Fibroblast of villous mesenchyme (primary cell): ENCODE data around the gene INTS15. TPM values are rescaled to one million over a fixed set of nuclear protein-coding genes. Genes with fewer than 3 reads are reported as not detected.
A peak's percentile ranks its signal among the peaks of the same experiment; 100 is the strongest.

Experiments used
- DNase-seq: peaks from one replicate; pipeline ENCODE4 v3.0.0-alpha.2; 2010; ENCODE audit warnings: low read depth
- H3K4me3 ChIP-seq: 2 replicates; pipeline ENCODE4 v1.5.1; 2011; ENCODE audit warnings: low read depth, mild to moderate bottlenecking, low read length
- CTCF ChIP-seq: IDR thresholded peaks from 2 replicates; pipeline ENCODE4 v1.5.1; 2012; ENCODE audit warnings: low read depth, mild to moderate bottlenecking, low read length; ENCODE audit not compliant: insufficient read depth
- total RNA-seq: library from RNA; depleted of rRNA; stranded (reverse); fragments of >200 nt; gene quantifications from 2 replicates; pipeline ENCODE4 v1.2.3, GENCODE V29; 2012

INTS15 gene
- total RNA-seq, 1 donor, result 16.4 TPM

DNA sequence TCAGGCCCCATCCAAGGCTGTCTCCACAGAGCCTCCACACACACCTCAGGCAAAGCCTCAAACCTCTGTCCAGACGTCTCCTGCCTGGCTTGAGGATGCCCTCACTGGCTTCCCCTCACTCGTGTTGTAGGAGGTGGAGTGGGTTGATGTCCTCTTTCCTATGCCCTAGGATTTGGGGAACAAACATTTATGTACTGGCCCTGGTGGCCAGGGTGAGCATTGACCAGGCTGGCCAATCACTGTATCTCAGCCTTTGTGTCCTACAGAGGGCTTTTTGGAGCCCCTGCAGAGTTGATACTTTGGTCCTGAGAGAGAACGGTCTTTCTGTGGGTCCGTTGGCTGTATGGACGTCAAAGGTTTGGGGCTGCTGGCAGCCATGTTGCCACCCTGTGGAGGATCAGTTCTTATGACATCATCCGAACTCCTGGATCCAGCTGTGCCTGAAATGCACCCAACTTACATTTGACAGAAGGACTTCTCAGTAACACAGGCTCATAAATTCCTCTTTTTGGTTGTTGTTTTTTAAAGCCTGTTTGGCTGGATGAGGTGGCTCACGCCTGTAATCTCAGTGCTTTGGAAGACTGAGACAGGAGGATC is 36.3 kb upstream of the INTS15 start:
- no peak overlapping the region for H3K4me3 ChIP-seq
- TF ChIP-seq CTCF, result peak; percentile 13
- no peak for DNase-seq

DNA sequence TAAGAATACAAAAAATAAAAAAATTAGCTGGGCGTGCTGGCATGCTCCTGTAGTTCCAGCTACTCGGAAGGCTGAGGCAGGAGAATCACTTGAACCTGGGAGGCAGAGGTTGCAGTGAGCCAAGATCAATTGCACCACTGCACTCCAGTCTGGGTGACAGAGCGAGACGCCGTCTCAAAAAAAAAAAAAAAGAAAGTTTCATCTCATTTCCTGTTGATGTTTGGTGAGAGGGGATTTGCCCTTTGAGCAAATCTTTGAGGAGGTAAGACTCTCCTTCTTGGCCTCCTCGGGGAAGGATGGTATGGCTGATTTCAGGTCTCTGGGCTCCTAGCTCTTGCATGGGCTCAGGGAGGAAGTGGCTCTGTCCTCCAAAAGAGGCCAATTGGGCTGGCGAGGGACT is 35.0 kb upstream of the INTS15 start:
- H3K4me3 ChIP-seq, result no peak overlapping the region
- TF ChIP-seq CTCF, result no peak
- DNase-seq, result no peak

DNA sequence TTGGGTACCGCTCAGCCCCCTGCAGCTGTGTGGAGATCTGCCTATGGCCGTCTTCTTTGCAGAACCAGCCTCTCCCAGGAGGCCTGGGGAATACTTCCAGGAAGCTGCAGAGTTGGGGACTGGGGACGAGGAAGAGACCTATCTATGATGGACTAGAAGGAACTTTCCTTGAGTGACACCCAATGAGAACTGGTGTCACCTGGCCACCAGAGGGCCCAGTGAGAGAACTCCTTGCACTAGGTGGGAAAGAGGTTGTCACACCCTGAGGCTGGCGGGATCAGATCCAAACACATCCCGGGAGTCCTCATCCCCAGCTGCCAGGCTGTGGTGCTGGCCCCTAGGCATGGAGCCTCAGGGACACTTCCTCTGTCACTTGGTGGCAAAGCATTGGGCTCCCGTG is 33.6 kb upstream of the INTS15 start:
- no peak for DNase-seq
- no peak for TF ChIP-seq CTCF
- H3K4me3 ChIP-seq, result no peak overlapping the region

GRCh38 chr7:6558837-6559236 is 31.0 kb upstream of the INTS15 start:
- DNase-seq, result peak; percentile 34
- TF ChIP-seq CTCF, result peak; percentile 54
- H3K4me3 ChIP-seq, result no peak overlapping the region

GRCh38 chr7:6559896-6560295 is 29.9 kb upstream of the INTS15 start:
- no peak for DNase-seq
- no peak for TF ChIP-seq CTCF
- H3K4me3 ChIP-seq, result no peak overlapping the region

DNA sequence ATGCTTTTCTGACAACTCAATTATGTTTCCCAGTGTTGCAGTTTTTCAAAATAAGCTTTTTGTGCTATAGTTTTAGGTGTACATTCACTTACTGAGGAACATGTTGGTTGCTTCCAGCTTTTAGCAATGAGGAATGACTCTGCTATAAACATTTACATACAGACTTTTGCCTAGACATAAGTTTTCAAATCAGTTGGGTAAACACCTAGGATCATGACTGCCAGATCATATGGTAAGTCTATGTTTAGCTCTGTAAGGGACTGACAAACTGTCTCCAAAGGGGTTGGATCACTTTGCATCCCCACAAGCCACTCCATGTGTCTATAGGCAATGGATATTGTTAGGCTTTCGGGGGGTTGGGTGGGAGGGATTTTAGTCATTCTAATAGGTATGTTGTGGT is 27.7 kb upstream of the INTS15 start:
- no peak overlapping the region for H3K4me3 ChIP-seq
- DNase-seq, result no peak
- no peak for TF ChIP-seq CTCF
